Hepatocyte (in vitro differentiated cells): Measurements from ENCODE around the gene CRLF1. TPM values are rescaled to one million over a fixed set of nuclear protein-coding genes. Genes with fewer than 3 reads are reported as not detected.

Experiments
- DNase-seq: peaks from one replicate; pipeline ENCODE4 v3.0.0-alpha.2; 2016; ENCODE audit warnings: low spot score
- H2AFZ ChIP-seq: fragments of 200-600 bp; sonication (generic); 2 replicates; pipeline ENCODE4 v1.6.0; 2016; ENCODE audit warnings: antibody characterized with exemption, mild to moderate bottlenecking
- H3K27ac ChIP-seq: fragments of 200-600 bp; sonication (generic); 2 replicates; pipeline ENCODE4 v1.5.1; 2016; ENCODE audit warnings: mild to moderate bottlenecking
- H3K27me3 ChIP-seq: fragments of 200-600 bp; sonication (generic); 2 replicates; pipeline ENCODE4 v1.6.1; 2016
- H3K36me3 ChIP-seq: fragments of 200-600 bp; sonication (generic); replicated peaks from 2 replicates; pipeline ENCODE4 v1.5.1; 2016; ENCODE audit warnings: low read depth; ENCODE audit not compliant: insufficient read depth
- H3K4me1 ChIP-seq: fragments of 200-600 bp; sonication (generic); 2 replicates; pipeline ENCODE4 v1.5.1; 2016; ENCODE audit warnings: mild to moderate bottlenecking, moderate library complexity; ENCODE audit not compliant: insufficient read depth
- H3K4me2 ChIP-seq: fragments of 200-600 bp; sonication (generic); 2 replicates; pipeline ENCODE4 v1.6.0; 2016
- H3K4me3 ChIP-seq: fragments of 200-600 bp; sonication (generic); 2 replicates; pipeline ENCODE4 v1.5.1; 2016; ENCODE audit warnings: mild to moderate bottlenecking
- H3K79me2 ChIP-seq: fragments of 200-600 bp; sonication (generic); 2 replicates; pipeline ENCODE4 v1.6.0; 2017; ENCODE audit warnings: mild to moderate bottlenecking
- H3K9me2 ChIP-seq: fragments of 200-600 bp; sonication (generic); replicated peaks from 2 replicates; pipeline ENCODE4 v1.6.0; 2017; ENCODE audit warnings: mild to moderate bottlenecking; ENCODE audit not compliant: insufficient read depth
- H3K9me3 ChIP-seq: fragments of 200-600 bp; sonication (generic); 2 replicates; pipeline ENCODE4 v1.5.1; 2016; ENCODE audit warnings: low read depth, mild to moderate bottlenecking
- H4K20me1 ChIP-seq: fragments of 200-600 bp; sonication (generic); 2 replicates; pipeline ENCODE4 v1.6.0; 2016; ENCODE audit warnings: mild to moderate bottlenecking; ENCODE audit not compliant: insufficient read depth, poor library complexity, severe bottlenecking
- EZH2 ChIP-seq: fragments of 200-600 bp; sonication (generic); IDR thresholded peaks from 2 replicates; pipeline ENCODE4 v1.6.1; 2016; ENCODE audit warnings: antibody characterized with exemption, mild to moderate bottlenecking, borderline replicate concordance
- EZH2phosphoT487 ChIP-seq: fragments of 200-600 bp; sonication (generic); IDR thresholded peaks from one replicate; pipeline ENCODE4 v1.6.1; 2018; ENCODE audit warnings: antibody characterized with exemption, mild to moderate bottlenecking, low read depth, moderate library complexity; ENCODE audit not compliant: unreplicated experiment, severe bottlenecking
- WGBS: methylation state at CpG from one replicate; pipeline ENCODE4 v1.1.6; 2016; ENCODE audit warnings: low lambda C conversion rate; ENCODE audit errors: missing lambda C conversion rate; 5-methylcytosine and 5-hydroxymethylcytosine counted together
- polyA plus RNA-seq: library from polyadenylated mRNA; unstranded; fragments of >200 nt; fragmentation: Nextera tagmentation; extraction: Ambion mirVana; gene quantifications from 2 replicates; pipeline ENCODE4 v1.2.1, GENCODE V29; 2016
- total RNA-seq: library from RNA; depleted of rRNA; stranded (reverse); fragments of >200 nt; gene quantifications from 2 replicates; pipeline ENCODE4 v1.2.3, GENCODE V29; 2014
- TF ChIP-seq, protein P1 (sequence below): fragments of 200-600 bp; sonication (generic); IDR thresholded peaks from 2 replicates; pipeline ENCODE4 v1.5.1; 2016; ENCODE audit warnings: antibody characterized with exemption, mild to moderate bottlenecking; ENCODE audit not compliant: poor library complexity

Gene CRLF1
- total and polyA plus RNA-seq, 2 experiments from 2014 or later: 13.9 to 42.2 TPM

DNA sequence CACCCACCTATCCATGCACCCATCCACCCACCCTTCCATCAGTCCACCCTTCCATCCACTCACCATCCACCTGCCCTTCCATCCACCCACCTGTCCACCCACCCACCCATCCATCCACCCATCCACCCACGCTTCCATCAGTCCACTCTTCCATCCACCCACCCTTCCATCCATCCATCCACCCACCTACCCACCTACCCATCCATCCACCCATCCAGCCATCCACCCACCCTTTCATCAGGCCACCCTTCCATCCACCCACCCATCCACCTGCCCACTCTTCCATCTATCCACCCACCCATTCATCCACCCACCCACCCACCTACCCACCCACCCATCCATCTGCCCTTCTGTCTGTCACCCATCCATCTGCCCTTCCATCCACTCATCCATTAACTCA, 47.3 kb upstream of the CRLF1 start:
- Histone ChIP-seq H2AFZ (no peak overlapping the region), H3K9me2 (no peaks in the 10 kb centered on the region), H3K4me3 (no peak overlapping the region), H3K79me2 (no peaks in the 10 kb centered on the region), H3K4me1 (peaks cover 18% of the 10 kb centered on the region), H3K27ac (no peak overlapping the region), H3K36me3 (no peaks in the 10 kb centered on the region), H3K9me3 (no peaks in the 10 kb centered on the region), H3K4me2 (no peak overlapping the region), H4K20me1 (no peaks in the 10 kb centered on the region), H3K27me3 (no peaks in the 10 kb centered on the region)
- TF ChIP-seq EZH2phosphoT487: no peak
- no peak for TF ChIP-seq EZH2
- TF ChIP-seq, protein P1, sequence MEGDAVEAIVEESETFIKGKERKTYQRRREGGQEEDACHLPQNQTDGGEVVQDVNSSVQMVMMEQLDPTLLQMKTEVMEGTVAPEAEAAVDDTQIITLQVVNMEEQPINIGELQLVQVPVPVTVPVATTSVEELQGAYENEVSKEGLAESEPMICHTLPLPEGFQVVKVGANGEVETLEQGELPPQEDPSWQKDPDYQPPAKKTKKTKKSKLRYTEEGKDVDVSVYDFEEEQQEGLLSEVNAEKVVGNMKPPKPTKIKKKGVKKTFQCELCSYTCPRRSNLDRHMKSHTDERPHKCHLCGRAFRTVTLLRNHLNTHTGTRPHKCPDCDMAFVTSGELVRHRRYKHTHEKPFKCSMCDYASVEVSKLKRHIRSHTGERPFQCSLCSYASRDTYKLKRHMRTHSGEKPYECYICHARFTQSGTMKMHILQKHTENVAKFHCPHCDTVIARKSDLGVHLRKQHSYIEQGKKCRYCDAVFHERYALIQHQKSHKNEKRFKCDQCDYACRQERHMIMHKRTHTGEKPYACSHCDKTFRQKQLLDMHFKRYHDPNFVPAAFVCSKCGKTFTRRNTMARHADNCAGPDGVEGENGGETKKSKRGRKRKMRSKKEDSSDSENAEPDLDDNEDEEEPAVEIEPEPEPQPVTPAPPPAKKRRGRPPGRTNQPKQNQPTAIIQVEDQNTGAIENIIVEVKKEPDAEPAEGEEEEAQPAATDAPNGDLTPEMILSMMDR: no peak
- WGBS: 100% methylated on average over 1 of the region's 1 CpG
- DNase-seq: no peak

DNA sequence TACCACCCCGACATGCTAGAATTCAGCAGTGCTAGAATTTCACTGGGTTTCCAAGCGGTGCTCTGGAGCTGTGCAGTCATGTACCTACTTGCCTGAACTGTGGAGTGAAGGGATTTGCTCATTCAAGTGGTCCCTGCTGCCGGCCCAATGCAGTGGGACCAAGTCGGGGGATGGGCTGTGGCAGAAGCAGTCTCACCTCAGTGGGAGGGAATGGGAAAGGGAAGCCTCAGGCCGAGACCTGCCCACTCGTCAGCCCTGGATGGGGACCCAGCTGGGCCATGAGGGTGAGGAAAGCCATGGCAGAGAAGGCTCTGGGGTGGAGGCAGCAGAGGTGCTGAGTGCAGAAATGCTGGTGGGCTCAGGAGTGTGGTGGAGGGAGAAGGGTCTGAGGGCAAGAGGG, 45.1 kb upstream of the CRLF1 start:
- WGBS: 87% methylated on average over 6 of the region's 6 CpGs
- TF ChIP-seq, protein P1: no peak
- no peak for TF ChIP-seq EZH2phosphoT487
- TF ChIP-seq EZH2: no peak
- Histone ChIP-seq H3K36me3 (no peaks in the 10 kb centered on the region), H3K9me3 (no peaks in the 10 kb centered on the region), H3K4me3 (no peak overlapping the region), H3K9me2 (no peaks in the 10 kb centered on the region), H4K20me1 (peaks cover 3% of the 10 kb centered on the region), H3K4me1 (peaks cover 22% of the 10 kb centered on the region), H3K4me2 (no peak overlapping the region), H3K27me3 (no peaks in the 10 kb centered on the region), H3K27ac (no peak overlapping the region), H3K79me2 (peaks cover 3% of the 10 kb centered on the region), H2AFZ (no peak overlapping the region)
- no peak for DNase-seq

DNA sequence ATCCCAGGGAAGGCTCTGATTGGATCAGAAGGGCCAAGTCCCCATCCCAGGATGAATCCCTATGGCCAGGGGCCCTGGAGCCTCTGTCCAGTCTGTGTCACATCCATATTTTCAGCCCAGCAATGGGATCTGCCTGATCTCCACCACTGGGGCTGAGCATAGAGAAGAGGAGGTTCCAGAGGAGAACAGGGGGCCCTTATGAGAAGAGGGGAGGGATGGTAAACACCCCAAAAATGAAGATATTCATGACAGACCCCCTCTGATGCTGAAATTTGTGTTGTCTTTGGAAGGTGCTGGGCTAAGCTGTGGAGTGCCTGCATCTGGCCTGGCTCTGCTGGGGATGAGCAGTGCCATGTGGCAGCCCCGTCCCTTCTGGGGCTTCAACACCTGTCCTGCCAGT, 44.7 kb upstream of the CRLF1 start:
- H3K27ac ChIP-seq: peak overlapping the region; percentile 62
- no peak for DNase-seq
- no peaks in the 10 kb centered on the region for H3K27me3 ChIP-seq
- H4K20me1 ChIP-seq: peaks cover 3% of the 10 kb centered on the region
- H3K9me2 ChIP-seq: no peaks in the 10 kb centered on the region
- no peak overlapping the region for H3K4me3 ChIP-seq
- H3K79me2 ChIP-seq: peaks cover 5% of the 10 kb centered on the region
- peaks cover 22% of the 10 kb centered on the region for H3K4me1 ChIP-seq
- WGBS: 90% methylated on average over 1 of the region's 1 CpG
- no peak overlapping the region for H3K4me2 ChIP-seq
- no peaks in the 10 kb centered on the region for H3K9me3 ChIP-seq
- TF ChIP-seq, protein P1: no peak
- TF ChIP-seq EZH2phosphoT487 (no peak), EZH2 (no peak)
- no peaks in the 10 kb centered on the region for H3K36me3 ChIP-seq
- no peak overlapping the region for H2AFZ ChIP-seq

DNA sequence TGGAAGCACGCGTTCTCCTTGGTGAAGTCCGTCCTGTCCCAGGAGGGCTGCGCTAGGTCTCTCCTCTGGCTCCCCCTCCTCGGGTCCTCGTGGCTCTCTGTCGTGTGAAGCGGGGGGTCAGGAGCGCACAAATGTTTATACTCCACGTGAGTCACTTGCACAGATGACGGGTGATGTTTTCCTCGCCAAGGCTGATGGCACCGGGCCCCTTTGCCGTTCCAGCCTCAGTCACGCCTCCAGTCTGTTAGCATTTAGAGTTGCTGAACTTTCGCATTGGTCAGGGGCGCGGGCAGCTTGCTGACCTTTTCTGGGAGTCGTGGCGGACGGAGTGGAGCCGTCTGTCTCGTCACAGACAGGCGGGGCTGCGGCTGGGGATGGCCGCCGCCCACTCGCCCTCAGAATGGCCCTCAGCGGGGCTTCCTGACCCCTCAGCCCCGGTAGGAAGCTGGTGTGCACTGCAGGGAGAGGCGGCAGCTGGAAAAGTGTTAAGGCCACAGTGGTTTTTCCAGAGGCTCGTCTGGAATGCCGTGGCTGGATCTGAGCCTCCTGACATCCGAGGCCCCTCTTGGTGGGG, 44.0 kb upstream of the CRLF1 start:
- H4K20me1 ChIP-seq: peaks cover 3% of the 10 kb centered on the region
- peaks cover 22% of the 10 kb centered on the region for H3K4me1 ChIP-seq
- H3K4me3 ChIP-seq: no peak overlapping the region
- no peaks in the 10 kb centered on the region for H3K27me3 ChIP-seq
- no peak overlapping the region for H2AFZ ChIP-seq
- no peaks in the 10 kb centered on the region for H3K36me3 ChIP-seq
- H3K27ac ChIP-seq: peak overlapping the region; percentile 62
- H3K9me2 ChIP-seq: no peaks in the 10 kb centered on the region
- H3K79me2 ChIP-seq: peaks cover 11% of the 10 kb centered on the region
- peak overlapping the region; percentile 53 for H3K4me2 ChIP-seq
- H3K9me3 ChIP-seq: no peaks in the 10 kb centered on the region
- DNase-seq: no peak
- WGBS: 46% methylated on average over 34 of the region's 34 CpGs
- TF ChIP-seq, protein P1: no peak
- TF ChIP-seq EZH2phosphoT487 (no peak), EZH2 (no peak)
